Esophagus muscularis mucosa (tissue), 3 donors: ENCODE data around the gene POMC.
"Not testable (repeated sequence)": the region's sequence is repeated elsewhere in the genome, so short reads cannot be mapped to it uniquely, and the experiment has no call there.

Source experiments
- POLR2A ChIP-seq: fragments of 450-650 bp; IDR thresholded peaks from one replicate; pipeline ENCODE4 v1.6.1; 2017; ENCODE audit warnings: antibody characterized with exemption, moderate library complexity, mild to moderate bottlenecking, low read depth
- TF ChIP-seq, protein P1 (sequence below), 3 experiments: fragments of 200-600 bp in 2 of 3; fragments of 450-650 bp in 1 of 3; sonication (generic) in 2 of 3; IDR thresholded peaks; one replicate each; pipeline ENCODE4 v1.5.1; 2017 to 2019; ENCODE audit warnings: antibody characterized with exemption in 3 of 3, mild to moderate bottlenecking in 2 of 3, moderate library complexity in 1 of 3

DNA sequence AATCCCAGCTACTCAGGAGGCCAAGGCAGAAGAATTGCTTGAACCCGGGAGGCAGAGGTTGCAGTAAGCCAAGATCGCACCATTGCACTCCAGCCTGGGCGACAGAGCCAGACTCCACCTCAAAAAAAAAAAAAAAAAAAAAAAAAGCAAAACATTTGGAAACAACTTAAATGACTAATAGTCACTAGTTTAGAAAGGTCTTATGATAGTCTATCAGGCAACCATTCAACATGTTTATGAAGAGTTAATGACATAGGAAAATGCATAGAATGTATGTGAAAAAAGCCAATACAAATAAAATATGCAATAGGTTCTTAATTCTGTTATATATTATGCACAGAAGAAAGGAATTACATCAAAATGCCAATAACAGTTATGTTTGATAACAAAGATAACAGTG is 41.3 kb downstream of the POMC start:
- TF ChIP-seq, protein P1, sequence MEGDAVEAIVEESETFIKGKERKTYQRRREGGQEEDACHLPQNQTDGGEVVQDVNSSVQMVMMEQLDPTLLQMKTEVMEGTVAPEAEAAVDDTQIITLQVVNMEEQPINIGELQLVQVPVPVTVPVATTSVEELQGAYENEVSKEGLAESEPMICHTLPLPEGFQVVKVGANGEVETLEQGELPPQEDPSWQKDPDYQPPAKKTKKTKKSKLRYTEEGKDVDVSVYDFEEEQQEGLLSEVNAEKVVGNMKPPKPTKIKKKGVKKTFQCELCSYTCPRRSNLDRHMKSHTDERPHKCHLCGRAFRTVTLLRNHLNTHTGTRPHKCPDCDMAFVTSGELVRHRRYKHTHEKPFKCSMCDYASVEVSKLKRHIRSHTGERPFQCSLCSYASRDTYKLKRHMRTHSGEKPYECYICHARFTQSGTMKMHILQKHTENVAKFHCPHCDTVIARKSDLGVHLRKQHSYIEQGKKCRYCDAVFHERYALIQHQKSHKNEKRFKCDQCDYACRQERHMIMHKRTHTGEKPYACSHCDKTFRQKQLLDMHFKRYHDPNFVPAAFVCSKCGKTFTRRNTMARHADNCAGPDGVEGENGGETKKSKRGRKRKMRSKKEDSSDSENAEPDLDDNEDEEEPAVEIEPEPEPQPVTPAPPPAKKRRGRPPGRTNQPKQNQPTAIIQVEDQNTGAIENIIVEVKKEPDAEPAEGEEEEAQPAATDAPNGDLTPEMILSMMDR (IDR thresholded peaks at IDR 0.05): not testable (repeated sequence)
- TF ChIP-seq POLR2A: not testable (repeated sequence)
